Trophoblast cell (in vitro differentiated cells and primary cell): ENCODE data around the gene RPLP2.

Source experiments
- DNase-seq, 2 donors: peaks; one replicate each; pipeline ENCODE4 v3.0.0-alpha.2; 2016
- H2AFZ ChIP-seq: 2 replicates; pipeline ENCODE4 v1.6.1; 2013; ENCODE audit warnings: low read length, moderate library complexity, mild to moderate bottlenecking; ENCODE audit not compliant: insufficient read depth, poor library complexity
- H2AK5ac ChIP-seq: 2 replicates; pipeline ENCODE4 v1.6.1; 2013; ENCODE audit warnings: mild to moderate bottlenecking, low read length
- H2BK120ac ChIP-seq: 2 replicates; pipeline ENCODE4 v1.6.1; 2013; ENCODE audit warnings: low read length, mild to moderate bottlenecking, moderate library complexity; ENCODE audit not compliant: insufficient read depth, poor library complexity
- H2BK12ac ChIP-seq: 2 replicates; pipeline ENCODE4 v1.6.1; 2013; ENCODE audit warnings: mild to moderate bottlenecking, low read length, moderate library complexity
- H2BK5ac ChIP-seq: 2 replicates; pipeline ENCODE4 v1.6.1; 2013; ENCODE audit warnings: low read length, low read depth, moderate library complexity, mild to moderate bottlenecking; ENCODE audit not compliant: poor library complexity
- H3K14ac ChIP-seq: 2 replicates; pipeline ENCODE4 v1.6.1; 2013; ENCODE audit warnings: mild to moderate bottlenecking, low read length
- H3K18ac ChIP-seq: 2 replicates; pipeline ENCODE4 v1.6.1; 2013; ENCODE audit warnings: mild to moderate bottlenecking, low read length
- H3K23ac ChIP-seq: 2 replicates; pipeline ENCODE4 v1.6.1; 2013; ENCODE audit warnings: low read length
- H3K27ac ChIP-seq: 2 replicates; pipeline ENCODE4 v1.5.1; 2013; ENCODE audit warnings: low read depth, mild to moderate bottlenecking, inconsistent platforms, low read length, moderate library complexity
- H3K27me3 ChIP-seq: 2 replicates; pipeline ENCODE4 v1.6.1; 2013; ENCODE audit warnings: inconsistent platforms, mild to moderate bottlenecking, low read length, moderate library complexity; ENCODE audit not compliant: insufficient read depth
- H3K36me3 ChIP-seq, 2 experiments: 1 replicate in 1 of 2; 2 replicates in 1 of 2; pipeline ENCODE4 v1.6.1; 2013; ENCODE audit warnings: low read length in 2 of 2, mild to moderate bottlenecking in 2 of 2, moderate library complexity in 1 of 2; ENCODE audit not compliant: insufficient read depth in 2 of 2, control insufficient read depth in 1 of 2
- H3K4ac ChIP-seq: 2 replicates; pipeline ENCODE4 v1.6.1; 2013; ENCODE audit warnings: low read depth, mild to moderate bottlenecking, low read length, moderate library complexity
- H3K4me1 ChIP-seq, 2 experiments: 1 replicate in 1 of 2; 2 replicates in 1 of 2; pipeline ENCODE4 v1.6.1; 2013; ENCODE audit warnings: low read length in 2 of 2, mild to moderate bottlenecking in 2 of 2, moderate library complexity in 1 of 2; ENCODE audit not compliant: insufficient read depth in 2 of 2, control insufficient read depth in 1 of 2
- H3K4me2 ChIP-seq: 2 replicates; pipeline ENCODE4 v1.6.1; 2013; ENCODE audit warnings: inconsistent platforms, mild to moderate bottlenecking, low read length, moderate library complexity
- H3K4me3 ChIP-seq: 2 replicates; pipeline ENCODE4 v1.5.1; 2013; ENCODE audit warnings: mild to moderate bottlenecking, low read depth, low read length, inconsistent platforms
- H3K79me1 ChIP-seq: one replicate; pipeline ENCODE4 v1.6.1; 2013; ENCODE audit warnings: low read length
- H3K79me2 ChIP-seq: 2 replicates; pipeline ENCODE4 v1.6.1; 2013; ENCODE audit warnings: low read length, mild to moderate bottlenecking; ENCODE audit not compliant: control insufficient read depth, insufficient read depth, poor library complexity
- H3K9ac ChIP-seq: 2 replicates; pipeline ENCODE4 v1.6.1; 2013; ENCODE audit warnings: mild to moderate bottlenecking, low read length
- H3K9me3 ChIP-seq: 2 replicates; pipeline ENCODE4 v1.6.1; 2013; ENCODE audit warnings: low read depth, mild to moderate bottlenecking, control low read depth, inconsistent platforms, low read length; ENCODE audit not compliant: insufficient read depth
- H4K12ac ChIP-seq: 2 replicates; pipeline ENCODE4 v1.6.1; 2013; ENCODE audit warnings: low read depth, mild to moderate bottlenecking, low read length, moderate library complexity
- H4K8ac ChIP-seq: 2 replicates; pipeline ENCODE4 v1.6.1; 2013; ENCODE audit warnings: low read depth, mild to moderate bottlenecking, low read length, moderate library complexity
- H4K91ac ChIP-seq: one replicate; pipeline ENCODE4 v1.6.1; 2013; ENCODE audit warnings: low read depth, mild to moderate bottlenecking, low read length, moderate library complexity
- WGBS: extraction: QIAGEN DNeasy Blood & Tissue Kit; methylation state at CpG from one replicate; pipeline ENCODE4 v1.1.7; 2013; ENCODE audit warnings: missing lambda C conversion rate; ENCODE audit not compliant: insufficient read length, insufficient coverage; ENCODE audit errors: extremely low coverage; 5-methylcytosine and 5-hydroxymethylcytosine counted together

The RPLP2 gene

DNA sequence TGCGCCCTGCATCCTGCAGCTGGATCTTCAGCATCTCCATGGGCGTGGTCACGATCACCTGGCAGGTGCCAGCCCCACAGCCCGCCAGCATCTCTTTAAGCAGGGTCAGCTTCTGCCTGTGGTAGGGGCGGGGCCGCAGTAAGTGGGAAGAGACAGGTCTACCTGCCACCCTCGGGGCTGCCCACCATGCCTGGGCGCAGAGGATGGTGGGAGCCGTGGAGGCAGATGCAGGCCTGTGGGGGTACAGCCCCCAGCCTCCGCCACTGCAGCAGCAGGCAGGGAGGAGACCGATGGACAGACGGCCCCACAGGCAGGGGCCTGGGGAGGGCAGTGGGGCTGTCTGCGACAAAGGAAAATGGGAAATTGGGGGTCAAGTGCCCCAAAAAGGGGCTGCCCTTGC lies 16.9 kb upstream of the RPLP2 start:
- Histone ChIP-seq H4K8ac (no peak overlapping the region), H3K27me3 (peaks cover 2% of the 10 kb centered on the region), H3K23ac (no peak overlapping the region), H3K9ac (no peak overlapping the region), H3K14ac (no peak overlapping the region), H3K79me1 (peaks cover 4% of the 10 kb centered on the region), H2BK12ac (no peak overlapping the region), H3K27ac (no peak overlapping the region), H4K12ac (no peak overlapping the region), H3K36me3 (peaks cover 36% of the 10 kb centered on the region in 2 experiments), H4K91ac (no peak overlapping the region), H2BK120ac (no peak overlapping the region), H3K4me3 (no peak overlapping the region), H3K4ac (no peak overlapping the region), H3K4me2 (no peak overlapping the region), H3K9me3 (no peaks in the 10 kb centered on the region), H2AK5ac (no peak overlapping the region), H3K79me2 (peaks cover 4% of the 10 kb centered on the region), H3K18ac (no peak overlapping the region), H3K4me1 (peaks cover 14 to 17% of the 10 kb centered on the region in 2 experiments), H2BK5ac (no peak overlapping the region), H2AFZ (no peak overlapping the region)
- no peak for DNase-seq
- WGBS = no CpG with 5 or more reads among the region's 13 CpGs

- Histone ChIP-seq H3K4me2 (no peak overlapping the region), H2BK5ac (no peak overlapping the region), H2AK5ac (no peak overlapping the region)
Observed at GRCh38 chr11:793556-793955, 16.2 kb upstream of the RPLP2 start.

DNA sequence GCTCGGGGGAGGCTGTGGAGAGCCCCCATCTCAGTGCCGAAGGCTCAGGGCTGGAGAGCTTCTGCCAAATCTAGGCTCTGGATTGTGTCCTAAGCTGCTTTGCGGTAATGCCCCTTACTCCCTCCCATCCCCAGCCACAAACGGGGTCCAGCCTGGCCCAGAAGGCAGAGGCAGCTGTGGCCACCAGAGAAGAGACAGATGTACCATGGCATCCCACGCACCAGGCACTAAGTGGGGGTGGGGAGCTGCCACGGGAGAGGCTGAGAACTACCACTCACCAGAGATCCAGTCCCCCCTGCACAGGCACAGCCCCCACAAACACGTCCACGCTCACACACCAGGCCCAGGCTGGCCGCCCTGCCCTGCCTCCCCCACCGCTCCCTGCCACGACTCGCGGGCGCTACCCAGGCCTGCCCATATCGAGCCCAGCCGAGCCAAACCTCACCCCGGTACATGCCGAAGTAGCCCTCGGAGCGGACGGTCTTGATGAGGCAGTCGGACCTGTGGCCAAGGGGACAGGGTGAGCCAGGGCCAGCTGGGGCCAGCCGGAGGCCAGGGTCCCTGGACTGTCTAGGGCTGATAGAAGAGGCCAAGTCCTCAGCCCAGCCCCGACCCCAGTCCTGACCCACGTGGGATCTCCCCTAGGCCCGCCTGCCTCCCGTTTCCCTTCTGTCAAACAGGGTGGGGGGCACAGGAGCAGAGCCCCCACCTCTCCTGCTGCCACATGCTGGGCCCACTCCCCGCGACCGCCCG lies 15.6 kb upstream of the RPLP2 start:
- H3K4me1 ChIP-seq = peaks cover 17% of the 10 kb centered on the region in 2 experiments
- H2BK120ac ChIP-seq = no peak overlapping the region
- H2AFZ ChIP-seq = no peak overlapping the region
- peaks cover 6% of the 10 kb centered on the region for H3K79me2 ChIP-seq
- H3K4ac ChIP-seq = no peak overlapping the region
- no peak overlapping the region for H3K4me3 ChIP-seq
- H3K9ac ChIP-seq = no peak overlapping the region
- DNase-seq = no peak
- no CpG with 5 or more reads among the region's 31 CpGs for WGBS
- no peak overlapping the region for H2BK12ac ChIP-seq
- no peak overlapping the region for H3K27ac ChIP-seq
- no peak overlapping the region for H3K23ac ChIP-seq
- H3K14ac ChIP-seq = no peak overlapping the region
- no peak overlapping the region for H2AK5ac ChIP-seq
- H2BK5ac ChIP-seq = no peak overlapping the region
- no peak overlapping the region for H3K18ac ChIP-seq
- H4K91ac ChIP-seq = no peak overlapping the region
- peaks cover 40% of the 10 kb centered on the region in 2 experiments for H3K36me3 ChIP-seq
- H3K9me3 ChIP-seq = no peaks in the 10 kb centered on the region
- H4K8ac ChIP-seq = no peak overlapping the region
- H3K79me1 ChIP-seq = peaks cover 6% of the 10 kb centered on the region
- H3K4me2 ChIP-seq = no peak overlapping the region
- no peak overlapping the region for H4K12ac ChIP-seq
- peaks cover 2% of the 10 kb centered on the region for H3K27me3 ChIP-seq

More at GRCh38 chr11:793556-793955, 16.2 kb upstream of the RPLP2 start:
- peaks cover 17% of the 10 kb centered on the region in 2 experiments for H3K4me1 ChIP-seq
- H4K12ac ChIP-seq = no peak overlapping the region
- H3K14ac ChIP-seq = no peak overlapping the region
- no peak overlapping the region for H3K9ac ChIP-seq
- H3K79me1 ChIP-seq = peaks cover 6% of the 10 kb centered on the region
- H2BK12ac ChIP-seq = no peak overlapping the region
- H4K91ac ChIP-seq = no peak overlapping the region
- H4K8ac ChIP-seq = no peak overlapping the region
- peaks cover 2% of the 10 kb centered on the region for H3K27me3 ChIP-seq
- no peak overlapping the region for H3K4me3 ChIP-seq
- DNase-seq = no peak
- H3K27ac ChIP-seq = no peak overlapping the region
- H3K9me3 ChIP-seq = no peaks in the 10 kb centered on the region
- no CpG with 5 or more reads among the region's 7 CpGs for WGBS
- peaks cover 6% of the 10 kb centered on the region for H3K79me2 ChIP-seq
- no peak overlapping the region for H3K4ac ChIP-seq
- H3K18ac ChIP-seq = no peak overlapping the region
- H2BK120ac ChIP-seq = no peak overlapping the region
- H3K36me3 ChIP-seq = peaks cover 36% of the 10 kb centered on the region in 2 experiments
- H2AFZ ChIP-seq = no peak overlapping the region
- H3K23ac ChIP-seq = no peak overlapping the region

DNA sequence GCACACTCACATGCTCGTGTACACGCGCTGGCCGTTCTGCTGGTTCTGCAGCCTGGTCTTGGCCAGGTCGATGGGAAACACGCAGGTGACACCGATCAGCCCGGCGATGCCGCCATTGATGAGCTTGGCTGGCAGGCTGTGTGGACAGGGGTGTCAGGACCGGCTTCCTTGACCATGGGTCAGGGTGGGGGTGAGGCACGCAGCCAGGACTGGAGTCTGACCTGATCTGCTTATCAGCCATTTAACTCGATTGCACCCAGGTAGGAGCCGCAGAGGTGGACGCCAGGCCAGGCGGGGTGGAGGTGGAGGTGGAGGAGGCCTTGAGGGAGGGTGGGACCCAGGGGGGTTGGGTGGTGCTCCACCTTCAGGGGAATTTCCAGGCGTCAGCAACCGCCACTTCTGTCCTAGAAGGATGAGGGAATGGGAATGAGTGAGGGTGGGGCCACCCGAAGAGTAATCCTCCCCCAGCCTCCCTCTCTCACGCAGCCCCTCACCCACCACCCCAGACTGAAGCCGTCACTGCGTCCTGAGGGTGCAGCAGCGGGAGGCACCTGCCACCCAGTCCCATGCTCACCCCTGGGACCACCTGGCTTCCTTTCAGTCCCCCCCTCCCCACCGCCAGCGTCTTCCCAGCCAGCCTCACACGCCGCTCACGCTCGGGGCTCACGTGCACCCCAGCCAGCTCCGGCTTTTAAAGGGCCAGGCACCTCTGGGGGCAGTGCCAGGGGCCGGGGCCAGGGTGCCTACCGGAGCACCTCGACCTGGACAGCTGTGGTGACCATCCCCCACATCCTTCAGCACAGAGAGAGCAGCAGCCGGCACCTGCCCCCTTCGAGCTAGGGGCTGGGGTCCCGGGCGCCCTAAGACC lies 14.8 kb upstream of the RPLP2 start:
- Histone ChIP-seq H3K27me3 (no peaks in the 10 kb centered on the region), H3K9me3 (no peaks in the 10 kb centered on the region), H3K79me2 (peaks cover 6% of the 10 kb centered on the region), H4K8ac (no peak overlapping the region), H3K4ac (no peak overlapping the region), H3K27ac (no peak overlapping the region), H2BK120ac (no peak overlapping the region), H3K14ac (no peak overlapping the region), H2AFZ (no peak overlapping the region), H3K36me3 (peaks cover 48% of the 10 kb centered on the region in 2 experiments), H4K12ac (no peak overlapping the region), H3K4me3 (no peak overlapping the region), H3K4me2 (no peak overlapping the region), H2AK5ac (no peak overlapping the region), H2BK12ac (no peak overlapping the region), H2BK5ac (no peak overlapping the region), H3K4me1 (peaks cover 17% of the 10 kb centered on the region in 2 experiments), H3K9ac (no peak overlapping the region), H4K91ac (no peak overlapping the region), H3K79me1 (peaks cover 6% of the 10 kb centered on the region), H3K18ac (no peak overlapping the region), H3K23ac (no peak overlapping the region)
- WGBS = no CpG with 5 or more reads among the region's 38 CpGs
- DNase-seq = no peak
